DND-41 (cell line): ENCODE data around the gene TVP23C.

Source experiments
- CTCF ChIP-seq: IDR thresholded peaks from 2 replicates; pipeline ENCODE4 v1.5.1; 2012; ENCODE audit warnings: borderline replicate concordance, low read length, moderate library complexity, mild to moderate bottlenecking; ENCODE audit not compliant: poor library complexity, severe bottlenecking; ENCODE audit errors: extremely low read depth
- EZH2 ChIP-seq: IDR thresholded peaks from 3 replicates; pipeline ENCODE4 v1.6.1; 2012; ENCODE audit warnings: borderline replicate concordance, low read depth, mild to moderate bottlenecking, moderate library complexity, low read length, inconsistent platforms; ENCODE audit not compliant: severe bottlenecking

- TF ChIP-seq CTCF: no peak
- no peak for TF ChIP-seq EZH2
These were observed 109.5 kb downstream of the TVP23C start for GRCh38 chr17:15453782-15454181.
